COLO668 (cell line): ENCODE results near the gene BPHL.
"Not testable (repeated sequence)": the region's sequence is repeated elsewhere in the genome, so short reads cannot be mapped to it uniquely, and the experiment has no call there.

Experiments used
- DNase-seq: peaks from one replicate; lab custom pipeline; 2025; ENCODE audit not compliant: unreplicated experiment; lab: John Stamatoyannopoulos, UW

The BPHL gene

GRCh38 chr6:3176562-3177355 lies 58.2 kb downstream of the BPHL start:
- DNase-seq: peak; percentile 65

GRCh38 chr6:3178666-3179065 lies 60.2 kb downstream of the BPHL start:
- not testable (repeated sequence) for DNase-seq

GRCh38 chr6:3179945-3180344 lies 61.4 kb downstream of the BPHL start:
- not testable (repeated sequence) for DNase-seq

- DNase-seq: no peak
These were observed 62.6 kb downstream of the BPHL start for GRCh38 chr6:3181105-3181504.

GRCh38 chr6:3183066-3183465 lies 64.6 kb downstream of the BPHL start:
- DNase-seq: no peak

- DNase-seq: no peak
These were observed 68.5 kb downstream of the BPHL start for GRCh38 chr6:3186974-3187382.

- DNase-seq: no peak
These were observed 69.8 kb downstream of the BPHL start for GRCh38 chr6:3188262-3188661.

- DNase-seq: not testable (repeated sequence)
These were observed 70.7 kb downstream of the BPHL start for GRCh38 chr6:3189192-3189591.

GRCh38 chr6:3190056-3190455 lies 71.5 kb downstream of the BPHL start:
- DNase-seq: no peak

- no peak for DNase-seq
These were observed 72.3 kb downstream of the BPHL start for GRCh38 chr6:3190779-3191178.

- no peak for DNase-seq
These were observed 74.8 kb downstream of the BPHL start for GRCh38 chr6:3193102-3193849.

- DNase-seq: no peak
These were observed 76.3 kb downstream of the BPHL start for GRCh38 chr6:3194535-3195419.

- no peak for DNase-seq
These were observed 76.8 kb downstream of the BPHL start for GRCh38 chr6:3195420-3195694.

- DNase-seq: no peak
These were observed 77.4 kb downstream of the BPHL start for GRCh38 chr6:3195695-3196497.

- DNase-seq: no peak
These were observed 78.3 kb downstream of the BPHL start for GRCh38 chr6:3196770-3197169.

- DNase-seq: not testable (repeated sequence)
These were observed 79.2 kb downstream of the BPHL start for GRCh38 chr6:3197734-3198133.

GRCh38 chr6:3199382-3199781 lies 80.9 kb downstream of the BPHL start:
- DNase-seq: no peak

GRCh38 chr6:3200682-3201081 lies 82.2 kb downstream of the BPHL start:
- no peak for DNase-seq

GRCh38 chr6:3201388-3201787 lies 82.9 kb downstream of the BPHL start:
- DNase-seq: no peak
